Epithelial cell of esophagus (primary cell): ENCODE measurements around the gene RAD18.

Source experiments
- DNase-seq: peaks from one replicate; pipeline ENCODE4 v3.0.0; 2010; ENCODE audit warnings: low read depth
- H3K4me3 ChIP-seq: 2 replicates; pipeline ENCODE4 v1.5.1; 2011; ENCODE audit warnings: mild to moderate bottlenecking, low read length, control low read depth
- CTCF ChIP-seq: IDR thresholded peaks from 2 replicates; pipeline ENCODE4 v1.5.1; 2011; ENCODE audit warnings: low read depth, mild to moderate bottlenecking, low read length, control low read depth, inconsistent platforms; ENCODE audit not compliant: insufficient read depth; ENCODE audit errors: missing control alignments

The RAD18 gene

GRCh38 chr3:8871306-8871705, 92.0 kb downstream of the RAD18 start:
- TF ChIP-seq CTCF: no peak
- H3K4me3 ChIP-seq: no peak overlapping the region

GRCh38 chr3:8870134-8870533, 93.1 kb downstream of the RAD18 start:
- no peak overlapping the region for H3K4me3 ChIP-seq
- no peak for TF ChIP-seq CTCF
- no peak for DNase-seq

More at GRCh38 chr3:8871306-8871705, 92.0 kb downstream of the RAD18 start:
- no peak for DNase-seq

GRCh38 chr3:8869613-8870012, 93.7 kb downstream of the RAD18 start:
- no peak for TF ChIP-seq CTCF
- H3K4me3 ChIP-seq: no peak overlapping the region
- peak; percentile 99 for DNase-seq

- no peak overlapping the region for H3K4me3 ChIP-seq
- no peak for DNase-seq
- no peak for TF ChIP-seq CTCF
Observed at GRCh38 chr3:8868996-8869395, 94.3 kb downstream of the RAD18 start.

- DNase-seq: no peak
- no peak overlapping the region for H3K4me3 ChIP-seq
- no peak for TF ChIP-seq CTCF
Observed at GRCh38 chr3:8867646-8868045, 95.6 kb downstream of the RAD18 start.

GRCh38 chr3:8865697-8866096, 97.6 kb downstream of the RAD18 start:
- no peak for TF ChIP-seq CTCF
- no peak for DNase-seq
- no peak overlapping the region for H3K4me3 ChIP-seq

GRCh38 chr3:8864402-8865350, 98.6 kb downstream of the RAD18 start:
- DNase-seq: no peak
- no peak overlapping the region for H3K4me3 ChIP-seq
- no peak for TF ChIP-seq CTCF
